Measurements from ENCODE around the gene MORN1.

The MORN1 gene

DNA sequence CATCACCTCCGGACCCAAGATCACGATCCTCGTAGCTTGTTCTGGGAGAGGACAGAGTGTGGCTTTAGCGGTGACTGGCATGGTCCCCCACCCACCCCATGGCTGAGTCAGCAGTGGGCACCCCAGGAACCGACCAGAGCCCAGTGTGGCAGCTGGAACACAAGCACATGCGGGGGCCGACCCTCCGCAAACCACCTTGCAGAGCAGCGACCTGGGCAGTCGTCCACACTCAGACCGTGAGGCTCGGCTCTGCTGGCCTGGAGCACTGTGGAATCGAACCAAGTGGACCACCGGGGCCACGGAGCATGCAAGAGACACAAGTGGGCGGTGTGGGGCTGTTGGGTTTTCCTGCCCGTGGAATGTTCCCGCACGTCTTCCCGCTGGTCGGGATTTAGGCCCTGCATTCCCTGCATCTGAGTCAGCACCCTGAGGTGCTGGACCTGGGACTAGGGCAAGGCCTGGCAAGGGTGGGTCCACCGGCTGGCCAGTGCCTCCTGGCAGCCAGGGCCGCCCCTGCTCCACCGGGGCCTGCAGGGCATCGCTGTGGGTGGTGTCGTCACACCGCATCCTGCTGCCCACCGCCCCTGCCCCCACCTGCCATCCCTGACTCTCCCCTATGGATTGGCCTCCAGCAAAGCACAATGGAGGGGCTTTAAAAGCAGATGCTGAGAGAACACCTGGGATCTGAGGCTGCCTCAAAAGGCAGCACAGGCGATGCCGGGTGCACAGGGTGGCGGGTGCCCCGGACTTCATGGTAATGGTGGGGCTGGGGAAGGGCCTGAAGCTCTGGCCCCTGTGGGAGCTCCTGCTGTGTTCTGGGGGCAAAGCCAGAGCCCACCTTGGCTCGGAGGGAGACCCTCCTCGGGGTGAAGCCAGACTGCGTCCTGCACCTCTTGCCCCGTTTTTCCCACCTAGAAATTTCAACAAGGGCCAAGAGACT, 18.5 kb downstream of the MORN1 start:
- no peak for DNase-seq (ENCODE audit: low read depth)
- H3K4me3 ChIP-seq (ENCODE audit: control insufficient read depth, low read depth, low read length), result no peak overlapping the region
- TF ChIP-seq, protein P1, sequence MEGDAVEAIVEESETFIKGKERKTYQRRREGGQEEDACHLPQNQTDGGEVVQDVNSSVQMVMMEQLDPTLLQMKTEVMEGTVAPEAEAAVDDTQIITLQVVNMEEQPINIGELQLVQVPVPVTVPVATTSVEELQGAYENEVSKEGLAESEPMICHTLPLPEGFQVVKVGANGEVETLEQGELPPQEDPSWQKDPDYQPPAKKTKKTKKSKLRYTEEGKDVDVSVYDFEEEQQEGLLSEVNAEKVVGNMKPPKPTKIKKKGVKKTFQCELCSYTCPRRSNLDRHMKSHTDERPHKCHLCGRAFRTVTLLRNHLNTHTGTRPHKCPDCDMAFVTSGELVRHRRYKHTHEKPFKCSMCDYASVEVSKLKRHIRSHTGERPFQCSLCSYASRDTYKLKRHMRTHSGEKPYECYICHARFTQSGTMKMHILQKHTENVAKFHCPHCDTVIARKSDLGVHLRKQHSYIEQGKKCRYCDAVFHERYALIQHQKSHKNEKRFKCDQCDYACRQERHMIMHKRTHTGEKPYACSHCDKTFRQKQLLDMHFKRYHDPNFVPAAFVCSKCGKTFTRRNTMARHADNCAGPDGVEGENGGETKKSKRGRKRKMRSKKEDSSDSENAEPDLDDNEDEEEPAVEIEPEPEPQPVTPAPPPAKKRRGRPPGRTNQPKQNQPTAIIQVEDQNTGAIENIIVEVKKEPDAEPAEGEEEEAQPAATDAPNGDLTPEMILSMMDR (conservative IDR thresholded peaks at IDR 0.05; ENCODE audit: control insufficient read depth, insufficient read depth, low read depth, low read length), result no peak

DNA sequence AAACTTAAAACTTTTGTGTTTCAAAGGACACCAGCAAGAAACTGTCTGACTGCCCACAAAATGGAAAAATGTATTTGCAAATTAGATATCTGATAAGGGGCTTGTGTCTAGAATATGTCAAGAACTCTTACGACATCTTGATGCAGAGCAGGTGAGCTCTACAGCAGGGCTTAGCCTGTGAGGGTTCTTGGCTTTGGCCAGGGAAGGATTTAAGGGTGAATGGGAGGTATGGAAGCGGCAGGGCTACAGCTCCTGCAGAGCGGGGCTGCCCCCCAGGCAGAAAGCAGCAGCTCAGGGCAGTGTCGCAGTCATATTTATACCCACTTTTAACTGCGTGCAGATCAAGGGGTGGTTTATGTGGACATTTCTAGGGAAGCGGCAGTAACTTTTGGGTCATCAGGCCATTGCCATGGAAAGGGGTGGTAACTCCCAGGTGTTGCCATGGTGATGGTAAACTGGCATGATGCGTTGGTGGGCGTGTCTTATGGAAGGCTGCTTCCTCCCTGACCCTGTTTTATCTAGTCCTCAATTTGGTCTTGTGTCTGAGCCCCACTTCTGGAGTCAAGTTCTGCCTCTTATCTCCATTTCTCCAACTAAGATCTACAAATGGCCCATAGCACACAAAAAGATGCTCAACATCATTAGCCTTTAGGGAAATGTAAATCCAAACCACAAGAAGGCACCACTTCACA, 23.2 kb downstream of the MORN1 start:
- no peak overlapping the region for H3K4me3 ChIP-seq (ENCODE audit: control insufficient read depth, low read depth, low read length)
- TF ChIP-seq, protein P1 (conservative IDR thresholded peaks at IDR 0.05; ENCODE audit: control insufficient read depth, insufficient read depth, low read depth, low read length), result no peak
- no peak for DNase-seq (ENCODE audit: low read depth)

DNA sequence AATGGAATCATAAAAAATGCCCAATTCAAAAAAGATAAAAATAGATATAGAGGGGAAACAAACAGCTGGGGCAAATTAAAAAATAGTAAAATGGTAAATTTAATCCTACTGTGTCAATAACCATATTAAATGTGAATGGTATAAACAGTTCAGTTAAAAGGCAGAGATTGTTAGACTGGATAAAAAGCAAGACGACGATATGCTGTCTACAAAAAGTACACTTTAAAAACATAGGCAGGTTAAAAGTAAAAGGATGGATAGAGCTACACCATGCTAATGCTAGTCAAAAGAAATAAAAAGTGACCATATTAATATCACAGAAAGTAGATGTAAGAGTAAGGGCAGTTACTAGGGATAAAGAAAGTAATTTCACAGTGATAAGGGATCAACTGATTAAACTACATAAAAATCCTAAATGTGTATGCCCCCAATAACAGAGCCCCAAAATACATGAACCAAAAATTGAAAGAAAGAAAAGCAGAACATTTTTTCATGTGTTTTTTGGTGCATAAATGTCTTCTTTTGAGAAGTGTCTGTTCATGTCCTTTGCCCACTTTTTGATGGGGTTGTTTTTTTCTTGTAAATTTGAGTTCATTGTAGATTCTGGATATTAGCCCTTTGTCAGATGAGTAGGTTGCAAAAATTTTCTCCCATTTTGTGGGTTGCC, 27.4 kb downstream of the MORN1 start:
- DNase-seq (ENCODE audit: low read depth), result no peak
- no peak overlapping the region for H3K4me3 ChIP-seq (ENCODE audit: control insufficient read depth, low read depth, low read length)
- TF ChIP-seq, protein P1 (conservative IDR thresholded peaks at IDR 0.05; ENCODE audit: control insufficient read depth, insufficient read depth, low read depth, low read length), result no peak

GRCh38 chr1:2360588-2361364, 30.6 kb downstream of the MORN1 start:
- TF ChIP-seq, protein P1 (conservative IDR thresholded peaks at IDR 0.05; ENCODE audit: control insufficient read depth, insufficient read depth, low read depth, low read length), result no peak
- no peak overlapping the region for H3K4me3 ChIP-seq (ENCODE audit: control insufficient read depth, low read depth, low read length)
- DNase-seq (ENCODE audit: low read depth), result no peak

GRCh38 chr1:2358651-2359640, 32.4 kb downstream of the MORN1 start:
- no peak overlapping the region for H3K4me3 ChIP-seq (ENCODE audit: control insufficient read depth, low read depth, low read length)
- TF ChIP-seq, protein P1 (conservative IDR thresholded peaks at IDR 0.05; ENCODE audit: control insufficient read depth, insufficient read depth, low read depth, low read length), result no peak
- DNase-seq (ENCODE audit: low read depth), result no peak
